SK-N-MC (cell line): ENCODE data around the gene SNURF.
"Not testable (repeated sequence)": the region's sequence is repeated elsewhere in the genome, so short reads cannot be mapped to it uniquely, and the experiment has no call there.

Source experiments
- DNase-seq: peaks from one replicate; pipeline ENCODE4 v3.0.0-alpha.2; 2011; ENCODE audit warnings: low read depth, low spot score
- H3K27ac ChIP-seq: fragments of 200-600 bp; sonication (generic); 2 replicates; pipeline ENCODE4 v1.5.1; 2016; ENCODE audit warnings: mixed run types
- H3K36me3 ChIP-seq: fragments of 200-600 bp; sonication (generic); 2 replicates; pipeline ENCODE4 v1.6.1; 2017; ENCODE audit warnings: antibody characterized with exemption, low read length, mixed read lengths; ENCODE audit not compliant: insufficient read depth
- H3K4me3 ChIP-seq: fragments of 200-600 bp; sonication (generic); 2 replicates; pipeline ENCODE4 v1.5.1; 2016
- H3K9ac ChIP-seq: fragments of 200-600 bp; sonication (generic); 2 replicates; pipeline ENCODE4 v1.8.0; 2017; ENCODE audit warnings: mixed run types, mixed read lengths; ENCODE audit not compliant: insufficient read length
- H3K9me3 ChIP-seq: fragments of 200-600 bp; sonication (generic); 2 replicates; pipeline ENCODE4 v1.6.1; 2017; ENCODE audit warnings: low read depth, mild to moderate bottlenecking, antibody characterized with exemption, low read length, moderate library complexity, mixed read lengths
- EZH2 ChIP-seq: fragments of 200-600 bp; sonication (generic); IDR thresholded peaks from one replicate; pipeline ENCODE4 v1.6.1; 2017; ENCODE audit warnings: antibody characterized with exemption
- FOXP2 ChIP-seq: optimal IDR thresholded peaks from 2 replicates; pipeline ENCODE3; 2011; ENCODE audit warnings: mild to moderate bottlenecking, moderate library complexity; ENCODE audit not compliant: insufficient read depth; ENCODE audit errors: extremely low read length, control extremely low read depth
- POLR2AphosphoS5 ChIP-seq: IDR thresholded peaks from 2 replicates; pipeline ENCODE4 v1.6.1; 2012; ENCODE audit warnings: mild to moderate bottlenecking, low read depth, low read length, borderline replicate concordance

SNURF gene

GRCh38 chr15:24933716-24934115 is 21.1 kb upstream of the SNURF start:
- no peaks in the 10 kb centered on the region for H3K9me3 ChIP-seq
- H3K4me3 ChIP-seq = no peak overlapping the region
- DNase-seq = no peak
- H3K36me3 ChIP-seq = no peaks in the 10 kb centered on the region
- TF ChIP-seq EZH2 = no peak
- no peak for TF ChIP-seq FOXP2
- no peak for TF ChIP-seq POLR2AphosphoS5
- H3K9ac ChIP-seq = no peak overlapping the region
- no peak overlapping the region for H3K27ac ChIP-seq

- not testable (repeated sequence) for DNase-seq, H3K9me3 ChIP-seq, H3K36me3 ChIP-seq, H3K9ac ChIP-seq, H3K4me3 ChIP-seq, H3K27ac ChIP-seq
Observed at GRCh38 chr15:24938224-24938623, 16.6 kb upstream of the SNURF start.

GRCh38 chr15:24940236-24940635 is 14.6 kb upstream of the SNURF start:
- H3K4me3 ChIP-seq = no peak overlapping the region
- no peaks in the 10 kb centered on the region for H3K9me3 ChIP-seq
- TF ChIP-seq POLR2AphosphoS5 (no peak), FOXP2 (no peak), EZH2 (no peak)
- no peak for DNase-seq
- H3K9ac ChIP-seq = no peak overlapping the region
- H3K36me3 ChIP-seq = no peaks in the 10 kb centered on the region
- H3K27ac ChIP-seq = no peak overlapping the region

GRCh38 chr15:24943361-24943760 is 11.4 kb upstream of the SNURF start:
- no peaks in the 10 kb centered on the region for H3K36me3 ChIP-seq
- H3K4me3 ChIP-seq = no peak overlapping the region
- TF ChIP-seq POLR2AphosphoS5 (no peak), EZH2 (no peak), FOXP2 (no peak)
- no peak overlapping the region for H3K9ac ChIP-seq
- no peaks in the 10 kb centered on the region for H3K9me3 ChIP-seq
- H3K27ac ChIP-seq = no peak overlapping the region
- no peak for DNase-seq

GRCh38 chr15:24944954-24945353 is 9.8 kb upstream of the SNURF start:
- DNase-seq = no peak
- no peak overlapping the region for H3K9ac ChIP-seq
- no peak overlapping the region for H3K4me3 ChIP-seq
- no peaks in the 10 kb centered on the region for H3K9me3 ChIP-seq
- TF ChIP-seq POLR2AphosphoS5 (no peak), FOXP2 (no peak), EZH2 (no peak)
- H3K27ac ChIP-seq = no peak overlapping the region
- H3K36me3 ChIP-seq = no peaks in the 10 kb centered on the region

- Histone ChIP-seq H3K9me3 (no peaks in the 10 kb centered on the region), H3K9ac (no peak overlapping the region), H3K4me3 (no peak overlapping the region), H3K27ac (no peak overlapping the region), H3K36me3 (no peaks in the 10 kb centered on the region)
- no peak for TF ChIP-seq EZH2
- no peak for TF ChIP-seq POLR2AphosphoS5
- no peak for TF ChIP-seq FOXP2
- no peak for DNase-seq
Observed at GRCh38 chr15:24945711-24946110, 9.1 kb upstream of the SNURF start.

- no peak for TF ChIP-seq FOXP2
- TF ChIP-seq EZH2 = no peak
- TF ChIP-seq POLR2AphosphoS5 = no peak
- H3K9me3 ChIP-seq = no peaks in the 10 kb centered on the region
- H3K4me3 ChIP-seq = no peak overlapping the region
- H3K27ac ChIP-seq = no peak overlapping the region
- DNase-seq = no peak
- H3K36me3 ChIP-seq = no peaks in the 10 kb centered on the region
- no peak overlapping the region for H3K9ac ChIP-seq
Observed at GRCh38 chr15:24948495-24948894, 6.3 kb upstream of the SNURF start.

- H3K9me3 ChIP-seq = 0 out of 2 replicates have a peak, but pooled peaks cover 2% of the 10 kb centered on the region
- H3K27ac ChIP-seq = peak overlapping the region; percentile 85; the same call in 1 of the 2 replicates
- peaks cover 21% of the 10 kb centered on the region; the same call in 1 of the 2 replicates for H3K36me3 ChIP-seq
- TF ChIP-seq EZH2 (no peak), POLR2AphosphoS5 (no peak), FOXP2 (no peak)
- H3K9ac ChIP-seq = peak overlapping the region; percentile 85
- peak overlapping the region; percentile 88 for H3K4me3 ChIP-seq
- no peak for DNase-seq
Observed at GRCh38 chr15:24955531-24955921, 739 bp downstream of the SNURF start.

- H3K9me3 ChIP-seq = 0 out of 2 replicates have a peak, but pooled peaks cover 2% of the 10 kb centered on the region
- DNase-seq = no peak
- peak overlapping the region; percentile 85 for H3K27ac ChIP-seq
- peak overlapping the region; percentile 85 for H3K9ac ChIP-seq
- peaks cover 25% of the 10 kb centered on the region; the same call in 1 of the 2 replicates for H3K36me3 ChIP-seq
- TF ChIP-seq POLR2AphosphoS5 = peak; percentile 57
- no peak for TF ChIP-seq FOXP2
- no peak for TF ChIP-seq EZH2
- H3K4me3 ChIP-seq = peak overlapping the region; percentile 88
Observed at GRCh38 chr15:24956111-24956838, 1.5 kb downstream of the SNURF start.
